ENCODE measurements around the gene C6orf163. TPM values are rescaled to one million over a fixed set of nuclear protein-coding genes. Genes with fewer than 3 reads are reported as not detected.

The C6orf163 gene
- polyA plus RNA-seq, 2 donors: 0.16 to 1.8 TPM

GRCh38 chr6:87375315-87375714, 30.7 kb downstream of the C6orf163 start:
- H3K4me1 ChIP-seq (ENCODE audit: control insufficient read depth in 2 of 2, insufficient read depth in 2 of 2, low read length in 1 of 2): no peaks in the 10 kb centered on the region
- H3K4me3 ChIP-seq (ENCODE audit: low read depth in 1 of 2, low read length in 2 of 2): no peak overlapping the region
- WGBS, 2 donors: 57 to 58% methylated on average over 2 of the region's 2 CpGs

GRCh38 chr6:87376643-87377042, 32.0 kb downstream of the C6orf163 start:
- 92 to 94% methylated on average over 2 of the region's 2 CpGs for WGBS, 2 donors
- Histone ChIP-seq H3K9me3 (ENCODE audit: control insufficient read depth in 2 of 2, insufficient read depth in 1 of 2, low read depth in 1 of 2, low read length in 1 of 2) (no peaks in the 10 kb centered on the region), H3K27ac (ENCODE audit: low read depth in 2 of 2, low read length in 1 of 2) (no peak overlapping the region), H3K27me3 (ENCODE audit: control insufficient read depth in 1 of 2, insufficient read depth in 2 of 2, low read length in 2 of 2) (no peaks in the 10 kb centered on the region), H3K4me3 (ENCODE audit: low read depth in 1 of 2, low read length in 2 of 2) (no peak overlapping the region), H3K36me3 (ENCODE audit: control insufficient read depth in 2 of 2, insufficient read depth in 2 of 2, low read length in 1 of 2) (no peaks in the 10 kb centered on the region), H3K4me1 (ENCODE audit: control insufficient read depth in 2 of 2, insufficient read depth in 2 of 2, low read length in 1 of 2) (no peaks in the 10 kb centered on the region)

More at GRCh38 chr6:87375315-87375714, 30.7 kb downstream of the C6orf163 start:
- Histone ChIP-seq H3K27me3 (ENCODE audit: control insufficient read depth in 1 of 2, insufficient read depth in 2 of 2, low read length in 2 of 2) (no peaks in the 10 kb centered on the region), H3K27ac (ENCODE audit: low read depth in 2 of 2, low read length in 1 of 2) (no peak overlapping the region), H3K36me3 (ENCODE audit: control insufficient read depth in 2 of 2, insufficient read depth in 2 of 2, low read length in 1 of 2) (no peaks in the 10 kb centered on the region), H3K9me3 (ENCODE audit: control insufficient read depth in 2 of 2, insufficient read depth in 1 of 2, low read depth in 1 of 2, low read length in 1 of 2) (no peaks in the 10 kb centered on the region)

GRCh38 chr6:87378947-87379346, 34.3 kb downstream of the C6orf163 start:
- WGBS, 2 donors: 77 to 88% methylated on average over 4 of the region's 4 CpGs
- H3K4me1 ChIP-seq (ENCODE audit: control insufficient read depth in 2 of 2, insufficient read depth in 2 of 2, low read length in 1 of 2): no peaks in the 10 kb centered on the region

GRCh38 chr6:87382861-87383260, 38.2 kb downstream of the C6orf163 start:
- Histone ChIP-seq H3K9me3 (ENCODE audit: control insufficient read depth in 2 of 2, insufficient read depth in 1 of 2, low read depth in 1 of 2, low read length in 1 of 2) (no peaks in the 10 kb centered on the region), H3K4me3 (ENCODE audit: low read depth in 1 of 2, low read length in 2 of 2) (no peak overlapping the region), H3K27ac (ENCODE audit: low read depth in 2 of 2, low read length in 1 of 2) (no peak overlapping the region), H3K36me3 (ENCODE audit: control insufficient read depth in 2 of 2, insufficient read depth in 2 of 2, low read length in 1 of 2) (no peaks in the 10 kb centered on the region), H3K27me3 (ENCODE audit: control insufficient read depth in 1 of 2, insufficient read depth in 2 of 2, low read length in 2 of 2) (no peaks in the 10 kb centered on the region), H3K4me1 (ENCODE audit: control insufficient read depth in 2 of 2, insufficient read depth in 2 of 2, low read length in 1 of 2) (no peaks in the 10 kb centered on the region)
- 82 to 91% methylated on average over 5 of the region's 5 CpGs for WGBS, 2 donors

More at GRCh38 chr6:87378947-87379346, 34.3 kb downstream of the C6orf163 start:
- H3K36me3 ChIP-seq (ENCODE audit: control insufficient read depth in 2 of 2, insufficient read depth in 2 of 2, low read length in 1 of 2): no peaks in the 10 kb centered on the region
- H3K9me3 ChIP-seq (ENCODE audit: control insufficient read depth in 2 of 2, insufficient read depth in 1 of 2, low read depth in 1 of 2, low read length in 1 of 2): no peaks in the 10 kb centered on the region
- H3K27me3 ChIP-seq (ENCODE audit: control insufficient read depth in 1 of 2, insufficient read depth in 2 of 2, low read length in 2 of 2): no peaks in the 10 kb centered on the region
- no peak overlapping the region for H3K4me3 ChIP-seq (ENCODE audit: low read depth in 1 of 2, low read length in 2 of 2)
- no peak overlapping the region for H3K27ac ChIP-seq (ENCODE audit: low read depth in 2 of 2, low read length in 1 of 2)

DNA sequence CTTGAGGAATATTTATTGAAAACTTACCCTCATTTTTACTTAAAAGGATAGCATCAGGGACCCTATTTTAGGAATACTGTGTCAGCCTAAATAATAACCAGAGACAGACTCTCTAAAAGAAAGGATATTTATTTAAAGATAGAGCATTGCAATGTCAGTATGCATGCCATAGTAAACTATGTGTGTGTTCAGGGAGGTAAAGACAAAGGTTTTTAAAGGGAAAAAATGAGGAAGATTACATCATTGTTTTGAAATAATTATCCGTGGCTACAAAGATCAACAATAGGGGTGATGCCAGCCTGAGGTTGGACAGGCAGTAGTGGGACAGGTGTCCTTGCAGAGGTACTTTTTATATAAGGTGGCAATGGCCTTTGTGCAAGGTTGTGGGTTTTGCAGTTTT, 39.4 kb downstream of the C6orf163 start:
- H3K4me3 ChIP-seq (ENCODE audit: low read depth in 1 of 2, low read length in 2 of 2): no peak overlapping the region
- H3K9me3 ChIP-seq (ENCODE audit: control insufficient read depth in 2 of 2, insufficient read depth in 1 of 2, low read depth in 1 of 2, low read length in 1 of 2): no peaks in the 10 kb centered on the region
- no peaks in the 10 kb centered on the region for H3K27me3 ChIP-seq (ENCODE audit: control insufficient read depth in 1 of 2, insufficient read depth in 2 of 2, low read length in 2 of 2)
- H3K36me3 ChIP-seq (ENCODE audit: control insufficient read depth in 2 of 2, insufficient read depth in 2 of 2, low read length in 1 of 2): no peaks in the 10 kb centered on the region
- WGBS, 2 donors: 56 to 68% methylated on average over 1 of the region's 1 CpG
- no peak overlapping the region for H3K27ac ChIP-seq (ENCODE audit: low read depth in 2 of 2, low read length in 1 of 2)
- no peaks in the 10 kb centered on the region for H3K4me1 ChIP-seq (ENCODE audit: control insufficient read depth in 2 of 2, insufficient read depth in 2 of 2, low read length in 1 of 2)

- H3K36me3 ChIP-seq (ENCODE audit: control insufficient read depth in 2 of 2, insufficient read depth in 2 of 2, low read length in 1 of 2): no peaks in the 10 kb centered on the region
- no peaks in the 10 kb centered on the region for H3K27me3 ChIP-seq (ENCODE audit: control insufficient read depth in 1 of 2, insufficient read depth in 2 of 2, low read length in 2 of 2)
- WGBS, 2 donors: 75 to 81% methylated on average over 3 of the region's 3 CpGs
- H3K4me1 ChIP-seq (ENCODE audit: control insufficient read depth in 2 of 2, insufficient read depth in 2 of 2, low read length in 1 of 2): no peaks in the 10 kb centered on the region
- no peak overlapping the region for H3K4me3 ChIP-seq (ENCODE audit: low read depth in 1 of 2, low read length in 2 of 2)
- no peak overlapping the region for H3K27ac ChIP-seq (ENCODE audit: low read depth in 2 of 2, low read length in 1 of 2)
- no peaks in the 10 kb centered on the region for H3K9me3 ChIP-seq (ENCODE audit: control insufficient read depth in 2 of 2, insufficient read depth in 1 of 2, low read depth in 1 of 2, low read length in 1 of 2)
Measured at GRCh38 chr6:87384449-87384848, 39.8 kb downstream of the C6orf163 start.

GRCh38 chr6:87391334-87391733, 46.7 kb downstream of the C6orf163 start:
- Histone ChIP-seq H3K4me3 (ENCODE audit: low read depth in 1 of 2, low read length in 2 of 2) (no peak overlapping the region), H3K36me3 (ENCODE audit: control insufficient read depth in 2 of 2, insufficient read depth in 2 of 2, low read length in 1 of 2) (no peaks in the 10 kb centered on the region), H3K27me3 (ENCODE audit: control insufficient read depth in 1 of 2, insufficient read depth in 2 of 2, low read length in 2 of 2) (no peaks in the 10 kb centered on the region), H3K27ac (ENCODE audit: low read depth in 2 of 2, low read length in 1 of 2) (no peak overlapping the region), H3K9me3 (ENCODE audit: control insufficient read depth in 2 of 2, insufficient read depth in 1 of 2, low read depth in 1 of 2, low read length in 1 of 2) (no peaks in the 10 kb centered on the region), H3K4me1 (ENCODE audit: control insufficient read depth in 2 of 2, insufficient read depth in 2 of 2, low read length in 1 of 2) (no peaks in the 10 kb centered on the region)
- WGBS, 2 donors: 58 to 60% methylated on average over 3 of the region's 3 CpGs

GRCh38 chr6:87393026-87393622, 48.5 kb downstream of the C6orf163 start:
- no peaks in the 10 kb centered on the region for H3K9me3 ChIP-seq (ENCODE audit: control insufficient read depth in 2 of 2, insufficient read depth in 1 of 2, low read depth in 1 of 2, low read length in 1 of 2)
- no peaks in the 10 kb centered on the region for H3K36me3 ChIP-seq (ENCODE audit: control insufficient read depth in 2 of 2, insufficient read depth in 2 of 2, low read length in 1 of 2)
- no peak overlapping the region for H3K4me3 ChIP-seq (ENCODE audit: low read depth in 1 of 2, low read length in 2 of 2)
- H3K27ac ChIP-seq (ENCODE audit: low read depth in 2 of 2, low read length in 1 of 2): no peak overlapping the region
- H3K4me1 ChIP-seq (ENCODE audit: control insufficient read depth in 2 of 2, insufficient read depth in 2 of 2, low read length in 1 of 2): no peaks in the 10 kb centered on the region
- H3K27me3 ChIP-seq (ENCODE audit: control insufficient read depth in 1 of 2, insufficient read depth in 2 of 2, low read length in 2 of 2): no peaks in the 10 kb centered on the region
- WGBS, 2 donors: 1 to 7% methylated on average over 2 of the region's 2 CpGs

GRCh38 chr6:87395431-87395830, 50.8 kb downstream of the C6orf163 start:
- whole genome bisulfite sequencing, 2 donors: 77 to 82% methylated on average over 2 of the region's 2 CpGs
- Histone ChIP-seq H3K27ac (ENCODE audit: low read depth in 2 of 2, low read length in 1 of 2) (no peak overlapping the region), H3K4me3 (ENCODE audit: low read depth in 1 of 2, low read length in 2 of 2) (no peak overlapping the region), H3K36me3 (ENCODE audit: control insufficient read depth in 2 of 2, insufficient read depth in 2 of 2, low read length in 1 of 2) (no peaks in the 10 kb centered on the region), H3K9me3 (ENCODE audit: control insufficient read depth in 2 of 2, insufficient read depth in 1 of 2, low read depth in 1 of 2, low read length in 1 of 2) (no peaks in the 10 kb centered on the region), H3K4me1 (ENCODE audit: control insufficient read depth in 2 of 2, insufficient read depth in 2 of 2, low read length in 1 of 2) (no peaks in the 10 kb centered on the region), H3K27me3 (ENCODE audit: control insufficient read depth in 1 of 2, insufficient read depth in 2 of 2, low read length in 2 of 2) (no peaks in the 10 kb centered on the region)

GRCh38 chr6:87396595-87397392, 52.2 kb downstream of the C6orf163 start:
- H3K27me3 ChIP-seq (ENCODE audit: control insufficient read depth in 1 of 2, insufficient read depth in 2 of 2, low read length in 2 of 2): no peaks in the 10 kb centered on the region
- WGBS, 2 donors: 71 to 73% methylated on average over 10 of the region's 10 CpGs
- no peak overlapping the region for H3K27ac ChIP-seq (ENCODE audit: low read depth in 2 of 2, low read length in 1 of 2)
- no peak overlapping the region for H3K4me3 ChIP-seq (ENCODE audit: low read depth in 1 of 2, low read length in 2 of 2)
- H3K4me1 ChIP-seq (ENCODE audit: control insufficient read depth in 2 of 2, insufficient read depth in 2 of 2, low read length in 1 of 2): no peaks in the 10 kb centered on the region
- no peaks in the 10 kb centered on the region for H3K9me3 ChIP-seq (ENCODE audit: control insufficient read depth in 2 of 2, insufficient read depth in 1 of 2, low read depth in 1 of 2, low read length in 1 of 2)
- H3K36me3 ChIP-seq (ENCODE audit: control insufficient read depth in 2 of 2, insufficient read depth in 2 of 2, low read length in 1 of 2): no peaks in the 10 kb centered on the region
